Ovary (tissue), 3 donors: ENCODE measurements around the gene DNAH9.

ENCODE experiments used
- EP300 ChIP-seq: sonication (generic); formaldehyde crosslinking; IDR thresholded peaks from one replicate; pipeline ENCODE4 v1.6.1; 2017; ENCODE audit warnings: antibody characterized with exemption
- POLR2A ChIP-seq: fragments of 450-650 bp; IDR thresholded peaks from one replicate; pipeline ENCODE4 v1.6.1; 2017; ENCODE audit warnings: antibody characterized with exemption, mild to moderate bottlenecking, moderate library complexity
- TF ChIP-seq, protein P1 (sequence below), 3 donors: fragments of 450-650 bp in 2 of 3; fragments of 200-600 bp in 1 of 3; IDR thresholded peaks; one replicate each; pipeline versions ENCODE4 v1.5.1 to v1.8.0; 2016 to 2022; ENCODE audit warnings: antibody characterized with exemption in 3 of 3, mild to moderate bottlenecking in 1 of 3
- donor health status: DM: no; HTN: no; CAD: no.

DNA sequence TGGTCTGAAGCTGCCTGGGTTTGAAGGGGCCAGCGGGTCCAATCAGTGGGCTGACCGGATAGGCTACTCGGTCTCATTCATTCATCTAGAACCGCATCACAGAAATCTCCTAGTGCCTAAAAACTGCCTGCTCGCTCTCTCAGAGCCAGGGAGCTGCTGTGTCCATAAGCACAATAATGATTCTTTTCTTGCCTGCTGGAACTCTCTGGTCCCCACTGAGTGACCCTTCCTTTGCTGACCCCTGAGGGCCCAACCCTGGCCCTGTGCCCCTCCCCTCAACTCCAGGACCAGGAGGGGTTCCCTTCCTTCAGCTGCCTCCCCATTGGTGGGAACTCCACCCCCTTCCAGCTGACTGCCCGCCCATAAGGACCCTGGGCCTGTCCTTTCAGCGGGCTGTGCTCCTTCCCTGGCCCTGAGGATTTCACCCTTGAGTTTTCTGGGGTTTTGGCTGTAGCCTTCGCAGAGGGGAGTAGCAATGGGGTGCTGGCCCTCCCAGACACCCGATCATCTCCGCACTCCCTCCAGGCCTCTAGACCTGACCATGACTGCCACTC, 39.5 kb upstream of the DNAH9 start:
- TF ChIP-seq EP300 (no peak), POLR2A (no peak)
- TF ChIP-seq, protein P1, sequence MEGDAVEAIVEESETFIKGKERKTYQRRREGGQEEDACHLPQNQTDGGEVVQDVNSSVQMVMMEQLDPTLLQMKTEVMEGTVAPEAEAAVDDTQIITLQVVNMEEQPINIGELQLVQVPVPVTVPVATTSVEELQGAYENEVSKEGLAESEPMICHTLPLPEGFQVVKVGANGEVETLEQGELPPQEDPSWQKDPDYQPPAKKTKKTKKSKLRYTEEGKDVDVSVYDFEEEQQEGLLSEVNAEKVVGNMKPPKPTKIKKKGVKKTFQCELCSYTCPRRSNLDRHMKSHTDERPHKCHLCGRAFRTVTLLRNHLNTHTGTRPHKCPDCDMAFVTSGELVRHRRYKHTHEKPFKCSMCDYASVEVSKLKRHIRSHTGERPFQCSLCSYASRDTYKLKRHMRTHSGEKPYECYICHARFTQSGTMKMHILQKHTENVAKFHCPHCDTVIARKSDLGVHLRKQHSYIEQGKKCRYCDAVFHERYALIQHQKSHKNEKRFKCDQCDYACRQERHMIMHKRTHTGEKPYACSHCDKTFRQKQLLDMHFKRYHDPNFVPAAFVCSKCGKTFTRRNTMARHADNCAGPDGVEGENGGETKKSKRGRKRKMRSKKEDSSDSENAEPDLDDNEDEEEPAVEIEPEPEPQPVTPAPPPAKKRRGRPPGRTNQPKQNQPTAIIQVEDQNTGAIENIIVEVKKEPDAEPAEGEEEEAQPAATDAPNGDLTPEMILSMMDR (IDR thresholded peaks at IDR 0.05): no peak
